Measurements from ENCODE around the gene N4BP2.
"Not testable (repeated sequence)": the region's sequence is repeated elsewhere in the genome, so short reads cannot be mapped to it uniquely, and the experiment has no call there.

Gene N4BP2

GRCh38 chr4:40093400-40093799 lies 36.8 kb downstream of the N4BP2 start:
- DNase-seq, result not testable (repeated sequence)

DNA sequence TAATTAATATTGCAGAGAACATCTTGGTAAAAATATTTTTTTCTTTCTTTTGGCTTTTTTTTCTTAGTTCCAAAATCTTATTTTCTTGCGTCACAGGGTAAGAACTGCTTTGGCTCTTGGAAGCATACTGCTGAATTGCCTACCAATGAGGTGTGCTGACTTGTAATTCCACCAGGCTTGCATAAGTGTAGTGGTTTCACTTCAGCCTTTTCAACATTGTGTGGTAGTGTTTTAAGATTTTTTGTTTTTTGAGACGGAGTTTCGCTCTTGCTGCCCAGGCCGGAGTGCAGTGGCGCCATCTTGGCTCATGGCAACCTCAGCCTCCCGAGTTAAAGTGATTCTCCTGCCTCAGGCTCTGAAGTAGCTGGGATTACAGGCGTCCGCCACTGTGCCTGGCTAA lies 42.4 kb downstream of the N4BP2 start:
- no peak for DNase-seq

DNA sequence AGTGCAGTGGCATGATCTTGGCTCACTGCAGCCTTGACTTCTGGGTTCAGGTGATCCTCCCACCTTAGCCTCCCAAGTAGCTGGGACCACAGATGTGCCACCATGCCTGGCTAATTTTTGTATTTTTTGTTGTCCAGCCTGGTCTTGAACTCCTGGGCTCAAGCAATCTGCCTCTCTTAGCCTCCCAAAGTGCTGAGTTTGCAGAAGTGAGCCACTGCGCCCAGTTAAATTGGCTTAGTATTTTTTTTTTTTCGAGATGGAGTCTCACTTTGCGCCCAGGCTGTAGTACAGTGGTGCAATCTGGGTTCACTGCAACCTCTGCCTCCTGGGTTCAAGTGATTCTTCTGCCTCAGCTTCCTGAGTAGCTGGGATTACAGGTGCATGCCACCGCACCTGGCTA lies 50.5 kb downstream of the N4BP2 start:
- not testable (repeated sequence) for DNase-seq

- no peak for DNase-seq
Observed at GRCh38 chr4:40112027-40112792, 55.6 kb downstream of the N4BP2 start.

DNA sequence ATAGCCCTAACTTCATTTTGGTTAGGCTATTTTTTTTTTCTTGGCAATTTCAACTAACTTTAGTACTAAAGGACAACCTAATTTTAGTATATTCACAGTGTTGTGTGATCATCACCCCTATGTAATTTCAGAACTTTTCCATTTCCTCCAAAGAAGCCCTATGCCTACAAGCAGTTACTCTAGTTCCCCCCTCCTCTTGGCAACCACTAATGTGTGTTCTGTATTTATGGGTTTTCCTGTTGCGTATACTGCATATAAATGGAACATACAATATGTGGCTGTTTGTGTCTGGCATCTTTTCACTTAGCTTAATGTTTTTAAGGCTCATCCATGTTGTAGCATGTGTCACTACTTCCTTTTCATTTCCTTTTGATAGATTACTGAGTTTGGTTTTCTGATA lies 57.6 kb downstream of the N4BP2 start:
- DNase-seq, result no peak

GRCh38 chr4:40118861-40119260 lies 62.2 kb downstream of the N4BP2 start:
- no peak for DNase-seq

GRCh38 chr4:40119344-40119743 lies 62.7 kb downstream of the N4BP2 start:
- DNase-seq, result no peak

DNA sequence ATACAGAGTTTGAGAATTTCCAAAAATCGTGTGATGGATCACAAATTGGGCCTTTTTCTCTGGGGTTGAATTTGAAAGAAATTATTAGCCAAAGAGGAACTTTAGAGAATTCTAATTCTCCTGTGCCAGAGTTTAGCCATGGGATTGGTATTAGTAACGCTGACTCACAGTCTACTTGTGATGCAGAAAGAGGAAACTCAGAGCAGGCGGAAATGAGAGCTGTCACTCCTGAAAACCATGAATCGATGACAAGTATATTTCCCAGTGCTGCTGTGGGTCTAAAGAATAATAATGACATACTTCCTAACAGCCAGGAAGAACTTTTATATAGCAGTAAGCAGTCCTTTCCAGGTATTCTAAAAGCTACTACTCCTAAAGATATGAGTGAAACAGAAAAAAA lies 64.9 kb downstream of the N4BP2 start:
- no peak for DNase-seq

- no peak for DNase-seq
Observed at GRCh38 chr4:40122941-40123340, 66.3 kb downstream of the N4BP2 start.

DNA sequence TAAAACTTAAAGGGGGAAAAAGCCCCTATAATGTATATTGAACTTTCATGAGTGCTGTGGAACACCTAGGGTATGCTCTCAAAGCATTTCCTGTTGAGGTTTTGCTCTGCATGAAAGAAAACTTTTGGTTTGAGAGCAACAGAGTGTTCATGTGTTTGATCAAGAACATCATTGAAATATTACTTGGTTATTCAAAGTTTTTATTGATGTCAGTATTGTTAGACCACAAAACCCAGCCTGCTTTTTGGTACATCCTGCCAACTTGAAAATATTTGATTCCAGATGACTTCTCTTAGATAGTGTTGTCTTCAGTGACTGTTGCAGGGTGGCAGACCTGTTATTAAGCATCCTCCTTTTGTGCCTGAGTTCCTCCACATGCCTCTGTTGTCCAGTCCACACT lies 68.0 kb downstream of the N4BP2 start:
- no peak for DNase-seq

DNA sequence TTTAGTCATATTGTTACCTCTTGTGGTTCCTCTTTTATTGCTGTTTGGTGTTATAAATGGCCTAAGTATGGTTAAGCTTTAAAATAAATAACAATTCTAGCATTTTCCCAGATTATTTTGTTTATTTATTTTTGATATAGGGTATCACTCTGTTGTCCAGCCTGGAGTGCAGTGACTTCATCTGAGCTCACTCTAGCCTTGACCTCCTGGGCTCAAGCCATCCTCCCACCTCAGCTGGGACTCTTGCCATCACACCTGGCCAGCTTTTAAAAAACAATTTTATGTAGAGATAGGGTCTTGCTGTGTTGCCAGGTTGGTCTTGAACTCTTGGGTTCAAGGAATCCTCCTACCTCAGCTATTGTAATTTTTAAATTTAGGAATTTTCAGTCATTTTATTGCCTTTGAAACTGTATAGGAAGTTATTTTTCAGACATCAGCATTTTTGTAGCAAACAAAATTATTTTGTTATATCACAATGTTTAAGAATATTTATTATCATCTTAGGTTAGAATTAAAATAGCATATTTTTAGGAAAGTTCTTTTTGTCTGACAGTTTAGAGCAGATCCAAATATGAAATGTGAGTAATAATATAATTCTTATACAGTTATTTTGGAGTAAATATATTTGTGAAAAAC lies 73.9 kb downstream of the N4BP2 start:
- DNase-seq, result no peak

GRCh38 chr4:40132816-40133215 lies 76.2 kb downstream of the N4BP2 start:
- DNase-seq, result no peak

DNA sequence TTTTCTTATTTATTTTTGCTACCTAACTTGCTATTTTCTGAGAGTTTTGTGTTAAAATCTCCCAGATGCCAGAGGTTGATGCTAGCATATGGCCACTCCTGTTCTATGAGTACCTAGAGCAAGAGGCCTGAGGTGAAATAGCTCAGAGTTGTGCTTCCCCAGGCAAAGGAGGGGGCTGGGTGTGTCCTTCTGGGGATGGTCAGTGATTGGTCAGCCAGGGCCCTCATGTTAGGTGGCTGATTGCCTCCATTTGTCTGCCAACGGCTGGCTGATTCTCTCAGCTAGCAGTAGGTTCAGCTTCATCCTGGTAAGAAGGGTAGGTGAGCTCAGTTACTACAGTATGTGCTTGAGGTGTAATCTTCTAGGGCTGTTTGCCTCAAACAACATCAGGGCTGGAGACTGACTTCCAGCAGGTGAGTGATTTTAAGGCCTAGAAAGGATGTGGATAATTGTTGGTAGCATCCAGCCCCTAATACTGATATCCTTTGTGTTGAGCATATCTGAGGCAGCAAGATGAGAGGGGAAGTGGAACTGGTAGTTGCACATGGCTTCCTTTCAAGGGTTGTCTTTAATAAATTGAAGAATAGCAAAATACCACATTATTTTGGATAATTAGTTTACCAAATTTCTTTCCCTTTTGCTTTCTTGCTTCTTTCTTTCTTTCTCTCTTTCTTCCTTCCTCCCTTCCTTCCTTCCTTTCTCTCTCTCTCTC lies 77.7 kb downstream of the N4BP2 start:
- DNase-seq, result no peak

DNA sequence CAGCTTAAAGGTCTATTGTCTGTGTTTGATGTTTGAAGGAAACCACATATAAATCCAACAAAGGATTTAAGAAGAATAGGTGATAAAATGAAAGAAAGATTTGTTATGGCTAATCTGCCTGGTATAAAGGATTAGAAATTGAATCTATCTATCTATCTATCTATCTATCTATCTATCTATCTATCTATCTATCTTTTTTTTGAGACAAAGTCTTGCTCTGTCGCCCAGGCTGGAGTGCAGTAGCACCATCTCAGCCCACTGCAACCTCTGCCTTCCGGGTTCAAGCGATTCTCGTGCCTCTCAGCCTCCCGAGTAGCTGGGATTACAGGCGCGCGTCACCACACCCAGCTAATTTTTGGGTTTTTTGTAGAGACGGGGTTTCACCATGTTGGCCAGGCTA lies 79.6 kb downstream of the N4BP2 start:
- not testable (repeated sequence) for DNase-seq

- DNase-seq, result no peak
Observed at GRCh38 chr4:40140196-40140595, 83.5 kb downstream of the N4BP2 start.

GRCh38 chr4:40140597-40140996 lies 83.9 kb downstream of the N4BP2 start:
- not testable (repeated sequence) for DNase-seq

GRCh38 chr4:40143926-40144508 lies 87.4 kb downstream of the N4BP2 start:
- no peak for DNase-seq

- no peak for DNase-seq
Observed at GRCh38 chr4:40144716-40145115, 88.1 kb downstream of the N4BP2 start.

DNA sequence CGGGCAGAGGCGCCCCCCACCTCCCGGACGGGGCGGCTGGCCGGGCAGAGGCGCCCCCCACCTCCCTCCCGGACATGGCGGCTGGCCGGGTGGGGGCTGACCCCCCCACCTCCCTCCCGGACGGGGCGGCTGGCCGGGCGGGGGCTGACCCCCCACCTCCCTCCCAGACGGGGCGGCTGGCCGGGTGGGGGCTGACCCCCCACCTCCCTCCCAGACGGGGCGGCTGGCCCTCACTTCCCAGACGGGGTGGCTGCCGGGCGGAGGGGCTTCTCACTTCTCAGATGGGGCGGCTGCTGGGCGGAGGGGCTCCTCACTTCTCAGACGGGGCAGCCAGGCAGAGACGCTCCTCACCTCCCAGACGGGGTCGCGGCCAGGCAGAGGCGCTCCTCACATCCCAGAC lies 90.8 kb downstream of the N4BP2 start:
- DNase-seq, result not testable (repeated sequence)

DNA sequence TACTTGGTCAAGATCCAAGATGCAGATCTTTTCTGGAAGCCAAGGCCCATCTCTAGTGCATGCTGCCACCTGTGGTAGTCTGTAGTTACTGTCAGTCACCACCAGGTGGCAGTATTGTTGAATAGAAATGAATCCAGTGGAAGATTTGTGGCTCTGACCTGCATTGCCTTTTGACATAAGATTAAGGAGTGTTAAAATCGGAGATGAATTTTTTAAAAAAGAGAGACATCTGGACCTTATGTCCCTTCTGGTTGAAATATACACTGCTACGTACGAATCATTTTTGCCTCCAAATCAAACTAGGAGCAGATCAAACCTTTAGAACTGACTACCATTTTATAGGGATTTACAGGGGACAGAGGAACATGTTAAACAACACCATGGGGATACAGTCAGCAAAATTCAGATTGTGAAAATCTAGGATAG lies 93.3 kb downstream of the N4BP2 start:
- peak; percentile 68 for DNase-seq

GRCh38 chr4:40150932-40151331 lies 94.3 kb downstream of the N4BP2 start:
- DNase-seq, result no peak

DNA sequence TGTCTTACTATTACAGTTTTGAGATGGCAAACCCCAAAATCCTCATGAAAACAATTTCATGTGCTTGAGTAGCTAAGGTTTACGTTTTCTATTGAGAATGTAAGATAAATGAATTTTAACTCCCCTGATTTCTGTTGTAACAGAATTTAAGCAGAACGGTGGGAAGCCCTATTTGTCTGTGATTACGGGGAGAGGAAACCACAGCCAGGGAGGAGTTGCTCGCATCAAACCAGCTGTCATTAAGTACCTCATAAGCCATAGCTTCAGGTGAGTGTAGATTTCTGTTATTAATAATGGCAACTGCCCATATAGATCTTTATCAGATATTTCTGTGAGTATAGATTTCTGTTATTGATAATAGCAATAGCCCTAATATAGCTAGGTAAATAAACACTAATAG lies 96.0 kb downstream of the N4BP2 start:
- no peak for DNase-seq

- DNase-seq, result no peak
Observed at GRCh38 chr4:40157436-40157835, 100.8 kb downstream of the N4BP2 start.

- no peak for DNase-seq
Observed at GRCh38 chr4:40160258-40160657, 103.6 kb downstream of the N4BP2 start.

Measured in activated naive CD4-positive, alpha-beta T cell treated with Interleukin-2 at 50 U/mL for 16 hours (primary cell).